ENCODE results near the gene GPR108. TPM values are rescaled to one million over a fixed set of nuclear protein-coding genes. Genes with fewer than 3 reads are reported as not detected.

GPR108 gene
- total and polyA plus RNA-seq, 8 donors: 51.0 to 81.7 (median 62.6) TPM

DNA sequence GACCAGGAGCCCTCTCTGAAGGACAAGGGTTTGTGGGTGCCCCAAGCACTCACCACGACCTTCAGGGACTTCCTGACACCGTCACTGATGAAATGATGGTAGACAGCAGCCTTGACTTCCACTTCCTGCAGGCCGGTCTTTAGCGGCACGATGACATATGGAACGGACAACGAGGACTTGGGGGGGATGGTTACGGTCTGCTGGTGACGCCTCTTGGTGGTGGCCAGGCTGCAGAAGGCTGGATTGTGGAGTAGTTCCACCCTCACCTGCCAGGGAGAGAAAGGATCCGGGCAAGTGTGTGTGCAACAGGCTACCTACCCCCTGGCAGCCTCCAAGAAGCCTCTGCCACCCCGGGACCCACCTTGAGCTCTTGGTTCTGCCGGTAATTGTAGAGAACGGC lies 40.1 kb downstream of the GPR108 start:
- Histone ChIP-seq H3K27ac (no peak overlapping the region), H3K27me3 (no peaks in the 10 kb centered on the region), H3K4me3 (no peak overlapping the region), H3K36me3 (peaks cover 0 to 57% of the 10 kb centered on the region in 2 donors), H3K4me1 (no peaks in the 10 kb centered on the region), H3K9me3 (no peaks in the 10 kb centered on the region)
- no peak for DNase-seq
- intact Hi-C loops (cut with DNase I): no loop called here
- no peak for ATAC-seq
- no peak for TF ChIP-seq CTCF (IDR thresholded peaks at IDR 0.05)

- Histone ChIP-seq H3K9me3 (no peaks in the 10 kb centered on the region), H3K27me3 (no peaks in the 10 kb centered on the region), H3K36me3 (peaks cover 0 to 50% of the 10 kb centered on the region in 2 donors), H3K4me1 (no peaks in the 10 kb centered on the region), H3K27ac (no peak overlapping the region), H3K4me3 (no peak overlapping the region)
- no peak for TF ChIP-seq CTCF (IDR thresholded peaks at IDR 0.05)
- intact Hi-C loops (cut with DNase I): no loop called here
- DNase-seq (no peak), ATAC-seq (no peak)
These were observed 41.0 kb downstream of the GPR108 start for GRCh38 chr19:6696239-6696820.

- Histone ChIP-seq H3K27me3 (no peaks in the 10 kb centered on the region), H3K27ac (no peak overlapping the region), H3K4me1 (no peaks in the 10 kb centered on the region), H3K9me3 (no peaks in the 10 kb centered on the region), H3K4me3 (no peak overlapping the region), H3K36me3 (peaks cover 0 to 57% of the 10 kb centered on the region in 2 donors)
- intact Hi-C loops (cut with DNase I): no loop called here
- no peak for TF ChIP-seq CTCF (IDR thresholded peaks at IDR 0.05)
- ATAC-seq (peak; percentile 31), DNase-seq (no peak)
These were observed 43.1 kb downstream of the GPR108 start for GRCh38 chr19:6694147-6694815.

DNA sequence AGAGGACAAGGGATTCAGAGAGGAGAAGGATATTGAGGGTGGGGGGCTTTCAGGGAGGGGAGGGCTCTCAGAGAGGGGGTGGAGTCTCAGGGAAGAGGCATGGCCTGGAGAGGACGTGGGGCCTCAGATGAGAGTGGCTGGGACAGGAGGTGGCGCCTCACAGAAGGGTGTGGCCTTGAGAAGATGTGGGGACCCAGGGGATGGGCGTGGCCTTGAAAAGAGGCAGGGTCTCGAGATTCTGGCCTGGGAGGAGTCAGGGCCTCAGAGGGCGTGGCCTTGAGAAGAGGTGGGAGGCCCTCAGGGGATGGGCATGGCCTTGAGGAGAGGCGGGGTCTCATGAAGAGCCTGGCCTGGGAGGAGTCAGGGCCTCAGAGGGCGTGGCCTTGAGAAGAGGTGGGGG lies 43.7 kb downstream of the GPR108 start:
- DNase-seq (no peak), ATAC-seq (no peak)
- H3K36me3 ChIP-seq: peaks cover 0 to 57% of the 10 kb centered on the region in 2 donors
- TF ChIP-seq CTCF (IDR thresholded peaks at IDR 0.05): no peak
- H3K9me3 ChIP-seq: no peaks in the 10 kb centered on the region
- no peak overlapping the region for H3K27ac ChIP-seq
- no peak overlapping the region for H3K4me3 ChIP-seq
- intact Hi-C loops (cut with DNase I): no loop called here
- H3K27me3 ChIP-seq: no peaks in the 10 kb centered on the region
- H3K4me1 ChIP-seq: no peaks in the 10 kb centered on the region

- Histone ChIP-seq H3K36me3 (peaks cover 0 to 55% of the 10 kb centered on the region in 2 donors), H3K4me1 (no peaks in the 10 kb centered on the region), H3K9me3 (no peaks in the 10 kb centered on the region), H3K27ac (no peak overlapping the region), H3K4me3 (no peak overlapping the region), H3K27me3 (no peaks in the 10 kb centered on the region)
- TF ChIP-seq CTCF (IDR thresholded peaks at IDR 0.05): no peak
- ATAC-seq: no peak
- DNase-seq: no peak
- intact Hi-C loops (cut with DNase I): no loop called here
These were observed 44.3 kb downstream of the GPR108 start for GRCh38 chr19:6693056-6693471.

Data from left lung (tissue), 10 donors.